Large intestine (tissue), 3 donors: ENCODE results near the gene TSEN2. TPM values are rescaled to one million over a fixed set of nuclear protein-coding genes. Genes with fewer than 3 reads are reported as not detected.

Source experiments
- DNase-seq, 2 donors: peaks; one replicate each; pipeline versions ENCODE4 v3.0.0 to v3.0.0-alpha.2; 2013
- H3K27ac ChIP-seq: one replicate; pipeline ENCODE4 v1.5.1; 2013; ENCODE audit warnings: low read length
- H3K27me3 ChIP-seq: 2 replicates; pipeline ENCODE4 v1.6.1; 2013; ENCODE audit warnings: low read length; ENCODE audit not compliant: control insufficient read depth, insufficient read depth
- H3K36me3 ChIP-seq: 2 replicates; pipeline ENCODE4 v1.6.1; 2013; ENCODE audit warnings: low read length; ENCODE audit not compliant: control insufficient read depth, insufficient read depth
- H3K4me1 ChIP-seq: one replicate; pipeline ENCODE4 v1.6.1; 2013; ENCODE audit warnings: low read length; ENCODE audit not compliant: control insufficient read depth, insufficient read depth
- H3K4me3 ChIP-seq: one replicate; pipeline ENCODE4 v1.5.1; 2013; ENCODE audit warnings: low read length
- H3K9me3 ChIP-seq: one replicate; pipeline ENCODE4 v1.6.1; 2013; ENCODE audit warnings: mild to moderate bottlenecking, low read depth, low read length, moderate library complexity; ENCODE audit not compliant: control insufficient read depth
- WGBS: methylation state at CpG from one replicate; pipeline ENCODE4 v1.1.5; 2013; ENCODE audit warnings: low lambda C conversion rate; ENCODE audit not compliant: insufficient coverage; 5-methylcytosine and 5-hydroxymethylcytosine counted together
- polyA plus RNA-seq: library from polyadenylated mRNA; unstranded; fragments of 120-200 nt; gene quantifications from one replicate; pipeline ENCODE4 v1.2.1, GENCODE V29; 2013

TSEN2 gene
- polyA plus RNA-seq, 1 donor = 18.3 TPM

DNA sequence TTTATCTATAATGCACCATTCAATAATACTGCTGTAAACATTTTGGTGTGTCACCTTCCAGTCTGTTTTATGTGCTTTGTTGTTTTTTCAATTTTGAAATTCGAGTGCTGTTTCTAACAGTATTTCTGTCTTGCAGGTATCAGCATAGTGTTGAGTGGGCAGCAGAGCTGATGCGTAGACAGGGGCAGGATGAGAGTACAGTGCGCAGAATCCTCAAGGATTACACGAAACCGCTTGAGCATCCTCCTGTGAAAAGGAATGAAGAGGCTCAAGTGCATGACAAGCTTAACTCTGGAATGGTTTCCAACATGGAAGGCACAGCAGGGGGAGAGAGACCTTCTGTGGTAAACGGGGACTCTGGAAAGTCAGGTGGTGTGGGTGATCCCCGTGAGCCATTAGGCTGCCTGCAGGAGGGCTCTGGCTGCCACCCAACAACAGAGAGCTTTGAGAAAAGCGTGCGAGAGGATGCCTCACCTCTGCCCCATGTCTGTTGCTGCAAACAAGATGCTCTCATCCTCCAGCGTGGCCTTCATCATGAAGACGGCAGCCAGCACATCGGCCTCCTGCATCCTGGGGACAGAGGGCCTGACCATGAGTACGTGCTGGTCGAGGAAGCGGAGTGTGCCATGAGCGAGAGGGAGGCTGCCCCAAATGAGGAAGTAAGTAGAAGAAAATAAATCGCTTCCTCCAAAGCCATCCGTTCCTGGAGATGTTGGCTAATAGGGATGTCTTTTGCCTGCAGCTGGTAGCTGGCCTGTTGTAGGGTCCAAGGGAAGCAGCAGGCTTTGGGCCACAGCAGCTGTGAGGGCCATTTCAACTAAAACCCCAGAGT, 19.1 kb downstream of the TSEN2 start:
- WGBS = no CpG with 5 or more reads among the region's 18 CpGs
- Histone ChIP-seq H3K4me1 (no peaks in the 10 kb centered on the region), H3K27ac (no peak overlapping the region)

DNA sequence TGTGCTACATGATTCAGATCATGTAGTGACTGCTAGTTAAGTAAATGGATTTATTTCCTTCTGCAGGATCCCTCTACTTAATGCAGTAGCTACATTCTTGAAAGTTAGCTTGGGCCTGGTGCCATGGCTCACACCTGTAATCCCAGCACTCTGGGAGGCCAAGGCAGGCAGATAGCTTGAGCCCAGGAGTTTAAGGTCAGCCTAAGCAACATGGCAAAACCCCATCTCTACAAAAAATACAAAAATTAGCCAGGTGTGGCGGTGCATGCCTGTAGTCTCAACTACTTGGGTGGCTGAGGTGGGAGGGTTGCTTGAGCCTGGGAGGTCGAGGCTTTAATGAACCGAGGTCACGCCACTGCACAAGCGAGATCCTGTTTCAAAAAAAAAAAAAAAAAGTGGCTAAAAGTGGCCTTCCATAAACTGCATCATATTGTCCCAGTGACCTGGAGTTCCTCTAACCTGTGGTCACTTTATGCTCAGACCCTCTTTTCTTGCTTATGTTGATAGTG, 22.0 kb downstream of the TSEN2 start:
- no peak for DNase-seq
- peaks cover 41% of the 10 kb centered on the region for H3K36me3 ChIP-seq
- H3K27ac ChIP-seq = no peak overlapping the region
- H3K27me3 ChIP-seq = no peaks in the 10 kb centered on the region
- no peaks in the 10 kb centered on the region for H3K4me1 ChIP-seq
- no peaks in the 10 kb centered on the region for H3K9me3 ChIP-seq
- no peak overlapping the region for H3K4me3 ChIP-seq
- no CpG with 5 or more reads among the region's 5 CpGs for WGBS

More for the DNA sequence above, 19.1 kb downstream of the TSEN2 start:
- DNase-seq = no peak
- Histone ChIP-seq H3K9me3 (no peaks in the 10 kb centered on the region), H3K4me3 (no peak overlapping the region), H3K27me3 (no peaks in the 10 kb centered on the region), H3K36me3 (peaks cover 60% of the 10 kb centered on the region)

DNA sequence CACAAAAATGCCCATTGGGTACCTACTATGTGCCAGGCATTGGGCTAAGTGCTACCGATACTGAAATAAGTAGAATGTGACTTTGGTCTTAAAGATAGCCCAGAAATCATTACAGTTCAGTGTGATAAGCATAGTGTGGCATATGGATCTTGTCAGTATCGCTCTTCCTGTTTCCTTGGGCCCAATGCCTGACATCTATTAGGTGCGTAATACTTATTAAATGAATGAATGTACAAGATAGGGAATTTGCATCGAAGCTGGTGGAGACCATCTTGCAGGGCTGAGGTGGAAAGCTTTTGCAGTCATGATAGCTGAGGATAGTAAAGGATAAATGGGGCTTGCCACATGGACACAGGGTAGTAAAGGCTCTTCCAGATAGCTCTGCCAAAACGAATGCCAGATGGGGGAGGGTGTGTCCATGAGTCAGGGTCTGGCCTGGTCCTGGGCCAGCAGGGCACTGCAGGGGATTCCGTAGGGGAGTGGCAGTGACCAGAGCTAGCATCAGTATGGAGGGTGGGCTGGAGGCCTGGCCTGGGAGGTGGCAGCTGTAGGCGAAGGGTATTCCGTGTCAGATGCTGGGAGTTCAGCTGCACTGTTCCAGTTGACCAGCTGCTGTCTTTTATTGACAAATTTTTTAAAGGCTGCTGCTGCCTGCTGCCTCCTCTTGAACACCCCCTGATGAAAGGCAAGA, 23.5 kb downstream of the TSEN2 start:
- Histone ChIP-seq H3K4me1 (no peaks in the 10 kb centered on the region), H3K36me3 (peaks cover 37% of the 10 kb centered on the region), H3K9me3 (no peaks in the 10 kb centered on the region), H3K27me3 (no peaks in the 10 kb centered on the region), H3K27ac (no peak overlapping the region), H3K4me3 (no peak overlapping the region)
- WGBS = 100% methylated on average over 1 of the region's 8 CpGs
- no peak for DNase-seq

DNA sequence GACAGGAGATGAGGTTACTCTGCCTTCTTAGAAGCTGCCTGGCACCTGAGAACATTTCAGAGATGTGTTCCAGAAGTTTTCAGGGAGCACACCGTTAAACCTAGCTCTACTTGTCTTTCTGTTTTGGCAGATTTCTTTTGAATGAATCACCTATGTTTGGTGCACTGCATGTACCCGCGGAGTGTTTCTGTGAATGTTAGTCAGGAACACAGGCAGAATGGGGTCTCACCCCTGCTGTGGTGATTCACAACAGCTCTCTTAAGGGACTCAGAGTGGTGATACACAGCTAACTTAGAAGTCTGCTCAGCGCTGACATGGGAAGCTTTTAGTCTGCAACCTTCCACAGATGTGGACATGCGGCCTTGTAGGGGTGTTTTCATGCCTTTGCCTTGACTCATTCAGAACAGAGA, 24.0 kb downstream of the TSEN2 start:
- Histone ChIP-seq H3K4me1 (no peaks in the 10 kb centered on the region), H3K27ac (no peak overlapping the region)
- DNase-seq = no peak

DNA sequence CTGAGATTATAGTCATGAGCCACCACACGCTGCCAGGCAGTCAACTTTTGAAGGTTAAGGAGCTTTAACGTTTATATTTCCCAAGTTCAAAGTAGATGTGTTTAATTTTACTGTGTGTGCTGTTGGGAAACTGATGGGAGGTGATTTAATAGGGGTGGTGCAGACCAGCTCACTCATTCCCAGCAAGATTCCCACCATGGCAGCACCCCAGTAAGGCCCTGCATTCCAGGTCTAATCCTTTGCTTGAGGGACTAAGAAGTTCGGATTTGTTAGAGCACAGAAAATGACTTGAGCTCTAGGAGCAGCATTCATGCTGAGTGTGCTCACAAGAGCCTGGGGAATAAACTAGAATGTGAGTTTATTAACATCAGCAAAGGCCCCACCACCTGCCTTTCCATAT, 25.2 kb downstream of the TSEN2 start:
- H3K27me3 ChIP-seq = no peaks in the 10 kb centered on the region
- no peak overlapping the region for H3K27ac ChIP-seq
- DNase-seq = no peak
- WGBS = no CpG with 5 or more reads among the region's 3 CpGs
- no peaks in the 10 kb centered on the region for H3K9me3 ChIP-seq
- peaks cover 23% of the 10 kb centered on the region for H3K36me3 ChIP-seq
- no peaks in the 10 kb centered on the region for H3K4me1 ChIP-seq
- no peak overlapping the region for H3K4me3 ChIP-seq

More for the DNA sequence above, 24.0 kb downstream of the TSEN2 start:
- peaks cover 35% of the 10 kb centered on the region for H3K36me3 ChIP-seq
- no peak overlapping the region for H3K4me3 ChIP-seq
- H3K27me3 ChIP-seq = no peaks in the 10 kb centered on the region
- no CpG with 5 or more reads among the region's 5 CpGs for WGBS
- H3K9me3 ChIP-seq = no peaks in the 10 kb centered on the region

DNA sequence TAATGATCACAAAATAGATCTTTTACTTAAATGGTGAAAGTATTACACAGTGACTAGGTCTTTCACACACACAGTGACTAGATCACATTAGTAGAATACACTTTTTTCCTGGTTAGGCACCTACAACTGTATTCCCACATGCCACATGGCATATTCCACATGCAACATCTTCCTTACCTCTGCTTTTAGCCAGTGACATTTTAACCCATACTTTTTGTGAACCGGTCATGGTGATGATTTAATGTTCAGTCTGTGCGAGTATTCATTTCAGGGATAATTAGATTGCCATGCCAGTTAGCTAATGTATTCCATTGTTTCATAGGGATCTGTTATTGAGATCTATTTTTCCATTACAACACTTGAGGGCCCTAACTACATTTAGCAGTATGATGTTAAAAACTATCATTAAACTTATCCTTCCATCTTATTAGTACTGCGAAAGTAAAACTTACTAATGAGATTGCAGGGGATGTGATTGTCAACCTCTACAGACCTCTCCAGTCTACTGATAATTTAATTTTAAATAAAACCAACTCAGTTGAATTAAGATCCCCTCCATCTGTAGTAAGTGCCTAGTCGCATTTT, 28.3 kb downstream of the TSEN2 start:
- WGBS = no CpG with 5 or more reads among the region's 4 CpGs
- Histone ChIP-seq H3K9me3 (no peaks in the 10 kb centered on the region), H3K27me3 (no peaks in the 10 kb centered on the region), H3K27ac (no peak overlapping the region), H3K36me3 (peaks cover 14% of the 10 kb centered on the region), H3K4me1 (peaks cover 5% of the 10 kb centered on the region), H3K4me3 (no peak overlapping the region)
- DNase-seq = no peak

DNA sequence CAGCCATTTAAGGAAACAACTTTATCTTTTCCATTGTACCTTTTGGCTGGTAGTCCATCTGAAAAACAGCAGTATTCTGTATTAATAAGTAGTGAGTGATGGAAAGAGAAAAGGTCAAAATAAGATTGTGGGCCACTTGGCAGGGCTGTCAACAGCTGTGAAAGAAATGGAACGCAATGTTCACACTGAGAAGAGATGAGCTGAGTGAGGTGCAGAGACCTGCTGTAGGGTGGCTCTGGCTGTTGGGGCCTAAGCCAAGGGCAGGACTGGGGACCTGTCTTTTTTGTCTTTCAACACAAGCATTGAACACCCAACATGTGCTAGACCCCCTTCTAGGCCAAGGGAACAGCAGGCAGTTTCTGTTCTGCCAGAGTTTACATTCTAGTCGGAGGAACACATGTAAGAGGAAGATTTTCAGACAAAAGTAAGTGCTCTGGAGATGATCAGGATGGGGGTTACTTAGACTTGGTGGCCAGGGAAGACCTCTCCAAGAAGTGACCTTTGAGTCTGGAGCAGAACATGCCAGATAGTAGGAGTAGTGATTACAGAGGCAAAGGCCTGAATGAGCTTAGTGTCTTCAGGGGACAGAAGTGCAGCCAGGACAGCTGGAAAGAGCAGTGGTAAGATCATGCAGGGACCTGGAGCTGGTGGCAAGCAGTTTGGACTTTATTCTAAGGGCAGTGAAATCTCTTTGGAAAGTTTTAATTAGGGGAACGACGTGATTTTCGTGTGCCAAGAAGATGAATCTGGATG, 29.6 kb downstream of the TSEN2 start:
- no peak overlapping the region for H3K27ac ChIP-seq
- WGBS = no CpG with 5 or more reads among the region's 5 CpGs
- H3K4me1 ChIP-seq = peaks cover 5% of the 10 kb centered on the region
- H3K27me3 ChIP-seq = no peaks in the 10 kb centered on the region
- no peak for DNase-seq
- H3K36me3 ChIP-seq = peaks cover 9% of the 10 kb centered on the region
- no peaks in the 10 kb centered on the region for H3K9me3 ChIP-seq
- no peak overlapping the region for H3K4me3 ChIP-seq

DNA sequence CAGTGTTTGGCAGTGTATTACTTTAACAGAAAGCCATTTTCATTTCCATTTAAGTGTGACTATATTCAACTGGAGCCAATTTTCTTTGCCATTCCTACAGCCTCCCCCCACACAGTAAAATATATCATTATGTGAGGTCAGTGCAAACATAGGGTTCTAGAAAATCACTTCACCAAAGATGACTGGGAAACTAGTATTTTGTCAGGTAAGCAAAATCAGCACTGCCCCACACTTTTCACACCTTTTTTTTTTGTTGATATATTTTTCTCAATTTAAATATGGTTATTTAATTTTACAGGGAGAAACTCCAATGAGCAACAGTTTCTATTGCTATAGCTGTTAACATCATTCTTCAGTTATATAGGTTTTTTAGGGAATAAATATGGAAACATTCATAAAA, 31.4 kb downstream of the TSEN2 start:
- no peaks in the 10 kb centered on the region for H3K9me3 ChIP-seq
- no peaks in the 10 kb centered on the region for H3K27me3 ChIP-seq
- no peak overlapping the region for H3K4me3 ChIP-seq
- DNase-seq = no peak
- no peak overlapping the region for H3K27ac ChIP-seq
- H3K4me1 ChIP-seq = peaks cover 5% of the 10 kb centered on the region
- H3K36me3 ChIP-seq = peaks cover 12% of the 10 kb centered on the region

DNA sequence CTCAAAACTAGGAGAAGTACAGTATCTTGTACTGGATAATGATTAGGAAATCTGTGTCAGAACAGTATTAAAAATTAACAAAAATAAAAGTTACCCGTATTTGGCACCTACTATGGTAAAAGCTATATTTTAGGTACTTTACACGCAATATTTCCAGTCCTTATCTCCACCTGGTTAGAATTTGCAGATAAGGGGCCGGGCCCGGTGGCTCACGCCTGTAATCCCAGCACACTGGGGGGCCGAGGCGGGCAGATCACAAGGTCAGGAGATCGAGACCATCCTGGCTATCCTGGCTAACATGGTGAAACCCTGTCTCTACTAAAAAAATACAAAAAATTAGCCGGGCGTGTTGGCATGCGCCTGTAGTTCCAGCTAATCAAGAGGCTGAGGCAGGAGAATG, 32.6 kb downstream of the TSEN2 start:
- Histone ChIP-seq H3K9me3 (no peaks in the 10 kb centered on the region), H3K27ac (no peak overlapping the region), H3K4me3 (no peak overlapping the region), H3K4me1 (peaks cover 5% of the 10 kb centered on the region), H3K36me3 (peaks cover 20% of the 10 kb centered on the region), H3K27me3 (no peaks in the 10 kb centered on the region)
- no peak for DNase-seq
- 60% methylated on average over 1 of the region's 11 CpGs for WGBS
